NCI-H2196 (cell line): ENCODE measurements around the gene ARMS2.
A peak's percentile ranks its signal among the peaks of the same experiment; 100 is the strongest.

Experiments used
- DNase-seq: peaks from one replicate; lab custom pipeline; 2025; ENCODE audit not compliant: unreplicated experiment; lab: John Stamatoyannopoulos, UW

The ARMS2 gene

GRCh38 chr10:122492999-122493481 is 38.6 kb downstream of the ARMS2 start:
- no peak for DNase-seq

DNA sequence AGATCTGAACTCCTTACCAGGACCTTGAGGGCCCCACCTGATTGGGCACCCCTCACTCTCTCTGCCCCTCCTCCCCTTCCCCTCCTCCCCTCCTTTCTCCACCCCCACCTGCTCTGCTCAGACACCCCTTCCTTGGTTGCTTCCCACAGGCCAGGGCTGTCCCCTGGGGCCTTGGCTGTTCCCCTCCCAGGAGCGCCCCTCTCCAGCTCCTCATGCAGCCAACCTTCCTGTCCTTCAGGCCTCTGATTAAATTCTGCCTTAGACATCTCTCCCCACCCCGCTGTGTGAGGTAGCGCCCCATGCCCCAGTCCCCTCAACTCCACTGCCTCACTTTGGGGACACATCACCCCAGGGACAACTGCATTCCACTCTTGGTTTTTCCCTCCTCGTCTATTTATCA is 39.3 kb downstream of the ARMS2 start:
- DNase-seq, result no peak

DNA sequence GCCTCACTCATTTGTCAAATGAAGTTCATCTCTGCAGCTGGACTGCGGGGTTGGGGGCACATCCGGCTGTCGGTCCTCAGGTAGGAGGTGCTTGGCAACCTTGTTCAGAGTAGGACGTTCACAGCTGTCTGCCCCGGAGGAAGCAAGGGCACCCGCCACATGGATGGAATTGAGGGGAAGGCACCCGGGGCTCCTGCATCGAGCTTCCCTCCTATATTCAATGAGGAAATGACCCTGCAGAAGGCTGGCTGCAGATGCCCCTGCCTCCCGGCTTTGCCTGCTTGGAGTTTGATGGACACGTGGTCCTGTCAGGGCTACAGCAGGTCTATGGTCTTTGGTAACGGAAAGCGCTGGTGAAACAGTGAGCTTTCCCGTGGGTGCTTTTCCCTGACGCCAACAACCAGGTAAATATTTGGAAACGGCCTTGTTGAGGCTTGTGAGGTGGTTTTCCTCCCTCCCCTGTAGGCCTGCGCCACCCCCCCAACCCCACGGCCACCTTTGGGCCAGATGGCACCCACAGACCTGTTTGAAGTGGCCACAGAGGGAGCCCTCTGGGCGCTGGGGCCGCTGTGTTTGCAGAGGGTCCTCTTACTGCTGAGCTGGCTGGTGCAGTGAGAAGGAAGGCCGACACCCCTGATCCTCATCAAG is 39.8 kb downstream of the ARMS2 start:
- no peak for DNase-seq

GRCh38 chr10:122494833-122495232 is 40.4 kb downstream of the ARMS2 start:
- no peak for DNase-seq

GRCh38 chr10:122495406-122496340 is 41.2 kb downstream of the ARMS2 start:
- no peak for DNase-seq

DNA sequence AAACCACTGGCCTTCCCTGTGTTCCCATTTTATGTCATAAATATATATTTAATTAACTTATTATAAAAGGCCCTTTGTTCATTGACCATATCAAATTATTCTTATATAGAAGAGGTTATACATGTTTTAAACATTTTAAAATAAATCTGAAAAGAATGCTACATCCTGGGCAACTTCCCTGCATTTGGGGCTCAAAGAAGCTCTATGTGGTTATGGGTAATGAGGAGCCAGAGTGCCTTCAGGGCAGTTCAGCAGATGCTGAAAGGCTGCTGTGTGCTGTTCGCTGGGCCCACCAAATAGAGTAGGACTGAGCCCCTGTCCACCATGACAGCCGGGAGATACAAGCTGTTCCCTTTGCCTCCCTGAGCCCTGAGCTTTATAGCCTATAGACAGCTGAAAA is 42.8 kb downstream of the ARMS2 start:
- no peak for DNase-seq

GRCh38 chr10:122498521-122498920 is 44.1 kb downstream of the ARMS2 start:
- DNase-seq, result no peak

GRCh38 chr10:122499012-122499411 is 44.6 kb downstream of the ARMS2 start:
- no peak for DNase-seq

DNA sequence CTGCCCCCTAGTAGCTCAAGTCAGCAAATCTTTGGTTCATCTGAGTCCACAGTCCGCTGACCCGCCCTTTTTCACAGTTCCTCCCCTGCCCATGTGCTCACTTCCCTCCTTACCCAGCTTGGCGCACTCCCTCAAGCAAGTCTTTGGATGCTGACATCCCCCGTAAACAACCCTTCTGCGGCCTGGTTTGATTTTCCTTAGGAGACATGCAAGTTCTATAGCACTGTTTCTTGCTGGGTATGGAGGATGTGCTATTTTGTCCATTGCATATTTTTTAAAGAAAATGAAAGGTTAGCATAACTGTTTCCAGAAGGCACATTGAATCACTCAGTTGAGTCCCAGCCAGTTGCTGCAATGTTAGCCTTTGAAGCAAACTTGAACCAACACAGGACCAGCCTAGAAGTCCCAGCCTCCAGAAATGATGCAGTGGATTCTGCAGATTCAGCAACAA is 45.1 kb downstream of the ARMS2 start:
- no peak for DNase-seq

GRCh38 chr10:122500194-122500593 is 45.7 kb downstream of the ARMS2 start:
- DNase-seq, result no peak

GRCh38 chr10:122500726-122501125 is 46.3 kb downstream of the ARMS2 start:
- no peak for DNase-seq

DNA sequence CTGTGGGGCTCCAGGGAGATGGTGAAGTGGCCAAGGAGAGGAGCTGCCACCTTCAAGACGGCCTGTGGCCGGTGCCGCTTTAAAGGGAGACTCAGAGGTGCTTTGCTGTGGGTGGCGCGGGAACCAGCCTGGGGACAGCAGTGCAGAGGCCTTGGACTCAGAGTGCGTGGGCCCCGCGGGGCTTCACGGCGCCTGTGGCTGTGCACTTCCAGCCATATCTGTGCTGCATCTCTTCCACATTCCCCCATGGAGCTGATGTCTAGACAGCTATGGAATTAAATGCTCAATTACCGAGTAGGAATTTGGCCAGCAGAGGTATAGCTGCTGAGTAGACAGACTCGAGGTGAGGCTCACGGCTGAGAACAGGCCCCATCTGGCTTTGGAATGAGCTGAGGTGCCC is 48.6 kb downstream of the ARMS2 start:
- no peak for DNase-seq

DNA sequence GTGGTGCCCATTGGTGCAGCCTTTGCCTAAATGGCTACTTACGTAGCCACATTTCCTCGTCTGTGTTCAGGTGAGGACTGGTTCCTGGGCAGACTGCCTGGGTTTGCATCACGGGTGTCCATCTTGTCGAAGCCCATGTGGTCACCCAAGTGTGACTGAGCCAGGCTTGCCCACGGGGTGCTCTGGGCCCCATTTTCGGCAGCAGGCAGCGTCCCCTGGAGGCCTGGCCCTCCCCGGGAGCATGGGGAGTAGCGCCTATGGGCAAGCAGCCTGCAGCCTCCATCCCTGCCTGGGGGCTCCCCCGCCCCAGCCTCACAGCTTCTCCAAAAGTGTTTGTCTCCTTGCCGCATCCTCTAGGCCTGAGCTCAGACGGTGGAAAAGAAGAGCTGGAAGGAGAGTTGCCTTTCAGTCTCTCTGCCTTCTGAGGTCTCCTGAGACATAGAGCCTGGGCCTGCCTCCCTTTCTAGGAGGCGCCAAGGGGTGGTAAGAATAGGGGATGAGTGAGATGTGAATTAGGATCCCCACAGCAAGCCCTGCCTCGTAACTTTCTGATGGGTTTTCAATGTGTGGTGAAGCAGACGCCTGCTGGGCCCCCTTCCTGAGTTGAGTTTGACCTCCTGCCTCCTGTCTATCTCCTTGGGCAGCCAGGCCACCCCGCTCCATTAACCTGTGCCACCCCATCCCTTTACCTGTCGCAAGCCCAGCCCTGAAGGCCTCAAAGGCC is 49.6 kb downstream of the ARMS2 start:
- no peak for DNase-seq

DNA sequence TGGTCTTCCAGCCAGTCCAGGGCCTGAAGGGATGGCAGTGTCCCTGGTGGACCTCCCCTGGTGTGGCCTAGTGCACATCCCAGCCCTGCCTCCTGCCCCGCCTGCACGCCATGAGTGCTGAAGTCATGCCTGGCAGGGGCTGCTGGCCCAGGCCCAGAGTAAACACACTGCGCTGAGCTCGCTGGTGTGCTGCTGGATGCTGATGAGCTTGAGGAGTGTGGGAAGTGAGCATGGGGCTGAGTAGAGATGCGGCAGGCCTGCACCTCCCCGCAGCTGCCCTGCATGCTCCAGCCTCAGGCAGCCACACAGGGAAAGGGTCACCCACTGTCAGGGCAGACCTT is 50.1 kb downstream of the ARMS2 start:
- peak; percentile 82 for DNase-seq

DNA sequence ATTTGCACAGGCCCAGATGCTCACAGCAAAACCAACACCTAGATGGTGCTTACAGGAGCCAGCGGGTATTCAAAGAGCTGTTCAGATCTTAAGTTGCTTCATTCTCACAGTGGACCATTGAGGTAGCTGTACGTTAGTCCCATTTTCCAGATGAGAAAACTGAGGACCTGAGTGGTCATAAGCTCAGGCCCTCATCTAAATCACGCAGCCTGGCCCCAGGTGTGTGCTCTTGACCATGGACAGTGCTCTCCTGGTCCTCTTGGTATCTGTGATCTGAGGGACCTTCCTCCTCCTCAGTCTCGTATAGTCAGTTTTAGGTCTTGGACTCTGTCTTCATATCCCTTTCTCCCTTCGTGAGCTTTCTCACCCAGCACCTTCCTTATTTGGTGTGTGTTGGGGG is 50.6 kb downstream of the ARMS2 start:
- no peak for DNase-seq

- DNase-seq, result no peak
These were observed 51.6 kb downstream of the ARMS2 start for GRCh38 chr10:122505885-122506645.
